OCI-LY7 (cell line): ENCODE results near the gene BBLN.

Experiments used
- CTCF ChIP-seq: fragments of 200-600 bp; sonication (generic); conservative IDR thresholded peaks from 2 replicates; pipeline ENCODE4 v1.5.1; 2014; ENCODE audit warnings: mild to moderate bottlenecking, antibody characterized with exemption, low read length, moderate library complexity, mixed read lengths
- EZH2phosphoT487 ChIP-seq: fragments of 200-600 bp; sonication (generic); IDR thresholded peaks from 2 replicates; pipeline ENCODE4 v1.6.1; 2018; ENCODE audit warnings: low read depth, borderline replicate concordance, mild to moderate bottlenecking, mixed run types, antibody characterized with exemption, low read length, moderate library complexity, mixed read lengths

- TF ChIP-seq CTCF (no peak), EZH2phosphoT487 (no peak)
These were observed 20.4 kb upstream of the BBLN start for GRCh38 chr9:128139621-128140020.
